ENCODE data around the gene PRPF40A. TPM values are rescaled to one million over a fixed set of nuclear protein-coding genes. Genes with fewer than 3 reads are reported as not detected.

The PRPF40A gene
- polyA plus RNA-seq, 1 experiment: 113 TPM

DNA sequence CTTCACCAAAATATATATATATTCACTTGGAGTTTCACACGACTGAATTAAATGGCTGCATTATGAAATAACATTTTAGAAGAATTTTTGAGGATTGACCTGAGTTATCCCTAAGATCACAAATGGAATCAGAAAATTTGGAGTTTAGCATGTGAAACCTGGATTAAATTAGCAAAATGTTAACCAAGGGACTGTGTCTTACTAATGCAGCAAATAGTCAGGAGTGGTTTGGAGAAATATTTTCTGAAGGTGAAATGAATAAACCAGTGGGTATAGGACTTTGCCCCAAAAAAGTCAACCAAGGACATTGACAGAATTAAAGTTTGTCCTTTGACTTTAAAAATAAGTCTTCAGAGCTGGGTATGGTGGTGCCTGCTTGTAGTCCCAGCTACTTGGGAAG, 111.2 kb downstream of the PRPF40A start:
- CTCF ChIA-PET: interaction anchor here (0.6 to 1.4 kb wide), 2 partner anchors 21 to 430 kb away, joined by 3 to 5 read pairs; partner anchors contain the start of gene STAM2
- POLR2A ChIA-PET: interaction anchor here (0.6 kb wide), 1 partner anchor 219 kb away, joined by 3 read pairs; no protein-coding TSS in a partner anchor
- no peak overlapping the region for H3K4me3 ChIP-seq (ENCODE audit: low read depth, low read length)
- H3K9me3 ChIP-seq (ENCODE audit: control insufficient read depth, insufficient read depth, low read length): no peaks in the 10 kb centered on the region
- no peaks in the 10 kb centered on the region for H3K27me3 ChIP-seq (ENCODE audit: control insufficient read depth, insufficient read depth, low read length)
- DNase-seq (ENCODE audit: low read depth, low spot score): no peak
- H3K27ac ChIP-seq (ENCODE audit: low read depth, low read length): no peak overlapping the region
- TF ChIP-seq CTCF (IDR thresholded peaks at IDR 0.05; ENCODE audit: low read depth, low read length): no peak

GRCh38 chr2:152603166-152603565, 114.1 kb downstream of the PRPF40A start:
- no peak for DNase-seq (ENCODE audit: low read depth, low spot score)
- Histone ChIP-seq H3K27ac (ENCODE audit: low read depth, low read length) (no peak overlapping the region), H3K27me3 (ENCODE audit: control insufficient read depth, insufficient read depth, low read length) (no peaks in the 10 kb centered on the region), H3K9me3 (ENCODE audit: control insufficient read depth, insufficient read depth, low read length) (no peaks in the 10 kb centered on the region), H3K4me3 (ENCODE audit: low read depth, low read length) (no peak overlapping the region)
- ChIA-PET CTCF (interaction anchor here (0.6 kb wide), 1 partner anchor 427 kb away, joined by 5 read pairs; no protein-coding TSS in a partner anchor), POLR2A (no interaction called here)
- TF ChIP-seq CTCF (IDR thresholded peaks at IDR 0.05; ENCODE audit: low read depth, low read length): no peak

DNA sequence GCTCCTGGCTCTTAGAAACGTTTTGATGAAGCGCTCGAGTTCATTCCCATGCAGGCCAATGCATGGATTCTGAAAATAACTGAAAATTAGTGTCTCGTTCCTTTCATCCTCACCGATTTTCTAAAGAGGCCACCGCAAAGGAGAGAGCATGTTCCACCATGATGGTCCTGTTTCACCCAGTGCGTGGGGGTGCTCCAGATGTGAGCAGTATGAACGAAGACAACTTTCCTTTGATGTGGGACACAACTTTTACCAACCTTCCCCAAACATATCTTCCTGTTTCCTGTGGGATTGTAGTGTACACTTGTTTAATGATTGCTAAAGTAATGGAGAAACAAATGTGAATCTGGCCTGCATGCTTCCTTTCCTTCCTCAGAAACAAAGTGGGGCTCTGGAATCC, 114.5 kb downstream of the PRPF40A start:
- H3K9me3 ChIP-seq (ENCODE audit: control insufficient read depth, insufficient read depth, low read length): no peaks in the 10 kb centered on the region
- DNase-seq (ENCODE audit: low read depth, low spot score): no peak
- no peak for TF ChIP-seq CTCF (IDR thresholded peaks at IDR 0.05; ENCODE audit: low read depth, low read length)
- no peak overlapping the region for H3K4me3 ChIP-seq (ENCODE audit: low read depth, low read length)
- H3K27me3 ChIP-seq (ENCODE audit: control insufficient read depth, insufficient read depth, low read length): no peaks in the 10 kb centered on the region
- POLR2A ChIA-PET: interaction anchor here (0.6 kb wide), 1 partner anchor 417 kb away, joined by 3 read pairs; no protein-coding TSS in a partner anchor
- CTCF ChIA-PET: interaction anchor here (0.6 kb wide), 1 partner anchor 427 kb away, joined by 5 read pairs; no protein-coding TSS in a partner anchor
- no peak overlapping the region for H3K27ac ChIP-seq (ENCODE audit: low read depth, low read length)

Other genes with a start within 250 kb of the PRPF40A start
- gene ARL6IP6, start 1.2 kb upstream of the PRPF40A start, polyA plus RNA-seq (2011; rRNA removed): 18.8 and 28.1 TPM in 2 replicates

All from AG04450 (cell line).